Stimulated activated CD4-positive, alpha-beta T cell treated with anti-CD3 and anti-CD28 coated beads, Interleukin-1b, Interleukin-23, amount 100 ng/mL, for 24 hours (primary cell): Measurements from ENCODE around the gene SPATC1L.
"Not testable (repeated sequence)": the region's sequence is repeated elsewhere in the genome, so short reads cannot be mapped to it uniquely, and the experiment has no call there.

Experiments used
- DNase-seq, 4 experiments: peaks; one replicate each; pipeline ENCODE4 v3.0.0-alpha.2; 2020; ENCODE audit warnings: low read depth in 4 of 4, low spot score in 1 of 4

The SPATC1L gene

GRCh38 chr21:46151989-46152926 lies 32.0 kb downstream of the SPATC1L start:
- DNase-seq: no peak

- DNase-seq: no peak
These were observed 32.8 kb downstream of the SPATC1L start for GRCh38 chr21:46151261-46151988.

- DNase-seq: no peak
These were observed 33.7 kb downstream of the SPATC1L start for GRCh38 chr21:46150491-46151121.

- no peak for DNase-seq
These were observed 34.2 kb downstream of the SPATC1L start for GRCh38 chr21:46150073-46150472.

- no peak for DNase-seq
These were observed 34.9 kb downstream of the SPATC1L start for GRCh38 chr21:46149205-46149901.

GRCh38 chr21:46148106-46148505 lies 36.2 kb downstream of the SPATC1L start:
- DNase-seq: no peak

- peak in 3 of 4 experiments; percentile 10 to 16 (median 11) for DNase-seq
These were observed 36.8 kb downstream of the SPATC1L start for GRCh38 chr21:46147429-46147828.

- no peak for DNase-seq
These were observed 37.4 kb downstream of the SPATC1L start for GRCh38 chr21:46146856-46147255.

- DNase-seq: no peak
These were observed 38.2 kb downstream of the SPATC1L start for GRCh38 chr21:46145840-46146691.

GRCh38 chr21:46145159-46145839 lies 39.0 kb downstream of the SPATC1L start:
- no peak for DNase-seq

- no peak for DNase-seq
These were observed 39.7 kb downstream of the SPATC1L start for GRCh38 chr21:46144464-46145070.

- DNase-seq: no peak
These were observed 41.4 kb downstream of the SPATC1L start for GRCh38 chr21:46142582-46143473.

- DNase-seq: no peak
These were observed 42.3 kb downstream of the SPATC1L start for GRCh38 chr21:46141767-46142581.

GRCh38 chr21:46140352-46141003 lies 43.8 kb downstream of the SPATC1L start:
- DNase-seq: not testable (repeated sequence)

- DNase-seq: no peak
These were observed 44.6 kb downstream of the SPATC1L start for GRCh38 chr21:46139686-46140085.

GRCh38 chr21:46138383-46138970 lies 45.8 kb downstream of the SPATC1L start:
- DNase-seq: no peak
